Choroid plexus epithelial cell (primary cell): ENCODE data around the gene C5.
"Not testable (repeated sequence)": the region's sequence is repeated elsewhere in the genome, so short reads cannot be mapped to it uniquely, and the experiment has no call there.

ENCODE experiments used
- DNase-seq: peaks from one replicate; pipeline ENCODE4 v3.0.0-alpha.2; 2010; ENCODE audit warnings: low read depth
- H3K4me3 ChIP-seq: 2 replicates; pipeline ENCODE4 v1.5.1; 2011; ENCODE audit warnings: low read depth, mild to moderate bottlenecking, control low read depth, low read length, moderate library complexity
- TF ChIP-seq, protein P1 (sequence below): conservative IDR thresholded peaks from 2 replicates; pipeline ENCODE4 v1.5.1; 2011; ENCODE audit warnings: low read depth, mild to moderate bottlenecking, control low read depth, inconsistent platforms, low read length, moderate library complexity

The C5 gene

DNA sequence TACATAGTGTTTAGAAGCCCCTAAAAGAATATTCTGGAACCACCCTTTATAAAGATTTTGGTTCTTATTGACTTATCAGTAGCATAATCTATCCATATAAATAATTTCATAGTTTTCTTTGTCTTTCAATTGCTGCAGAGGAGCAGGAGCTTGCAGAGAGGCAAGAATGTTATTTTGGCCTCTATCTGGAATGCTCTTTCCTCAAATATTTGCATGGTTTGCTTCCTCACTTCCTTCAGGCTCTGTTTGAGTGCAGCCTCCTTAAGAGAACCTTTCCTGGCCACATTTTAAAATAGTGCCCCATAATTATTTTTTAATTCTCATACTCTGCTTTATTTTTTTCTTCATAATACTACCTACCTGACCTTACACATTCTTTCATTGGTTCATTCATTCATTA, 1.5 kb downstream of the C5 start:
- TF ChIP-seq, protein P1, sequence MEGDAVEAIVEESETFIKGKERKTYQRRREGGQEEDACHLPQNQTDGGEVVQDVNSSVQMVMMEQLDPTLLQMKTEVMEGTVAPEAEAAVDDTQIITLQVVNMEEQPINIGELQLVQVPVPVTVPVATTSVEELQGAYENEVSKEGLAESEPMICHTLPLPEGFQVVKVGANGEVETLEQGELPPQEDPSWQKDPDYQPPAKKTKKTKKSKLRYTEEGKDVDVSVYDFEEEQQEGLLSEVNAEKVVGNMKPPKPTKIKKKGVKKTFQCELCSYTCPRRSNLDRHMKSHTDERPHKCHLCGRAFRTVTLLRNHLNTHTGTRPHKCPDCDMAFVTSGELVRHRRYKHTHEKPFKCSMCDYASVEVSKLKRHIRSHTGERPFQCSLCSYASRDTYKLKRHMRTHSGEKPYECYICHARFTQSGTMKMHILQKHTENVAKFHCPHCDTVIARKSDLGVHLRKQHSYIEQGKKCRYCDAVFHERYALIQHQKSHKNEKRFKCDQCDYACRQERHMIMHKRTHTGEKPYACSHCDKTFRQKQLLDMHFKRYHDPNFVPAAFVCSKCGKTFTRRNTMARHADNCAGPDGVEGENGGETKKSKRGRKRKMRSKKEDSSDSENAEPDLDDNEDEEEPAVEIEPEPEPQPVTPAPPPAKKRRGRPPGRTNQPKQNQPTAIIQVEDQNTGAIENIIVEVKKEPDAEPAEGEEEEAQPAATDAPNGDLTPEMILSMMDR, result no peak
- peak; percentile 62 for DNase-seq
- H3K4me3 ChIP-seq, result no peak overlapping the region

DNA sequence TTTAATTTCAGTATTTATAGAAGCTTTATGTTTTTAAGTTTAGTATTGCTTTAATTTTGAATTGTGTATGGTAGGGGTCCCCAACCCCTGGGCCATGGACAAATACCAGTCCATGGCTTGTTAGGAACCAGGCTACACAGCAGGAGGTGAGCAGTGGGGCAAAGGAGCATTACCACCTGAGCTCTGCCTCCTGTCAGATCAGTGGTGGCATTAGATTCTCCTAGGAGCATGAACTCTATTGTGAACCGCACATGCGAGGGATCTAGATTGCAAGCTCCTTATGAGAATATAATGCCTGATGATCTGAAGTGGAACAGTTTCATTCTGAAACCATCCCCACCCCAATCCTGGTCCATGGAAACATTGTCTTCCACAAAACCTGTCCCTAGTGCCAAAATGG, 1.9 kb downstream of the C5 start:
- TF ChIP-seq, protein P1, result no peak
- no peak for DNase-seq
- H3K4me3 ChIP-seq, result no peak overlapping the region

DNA sequence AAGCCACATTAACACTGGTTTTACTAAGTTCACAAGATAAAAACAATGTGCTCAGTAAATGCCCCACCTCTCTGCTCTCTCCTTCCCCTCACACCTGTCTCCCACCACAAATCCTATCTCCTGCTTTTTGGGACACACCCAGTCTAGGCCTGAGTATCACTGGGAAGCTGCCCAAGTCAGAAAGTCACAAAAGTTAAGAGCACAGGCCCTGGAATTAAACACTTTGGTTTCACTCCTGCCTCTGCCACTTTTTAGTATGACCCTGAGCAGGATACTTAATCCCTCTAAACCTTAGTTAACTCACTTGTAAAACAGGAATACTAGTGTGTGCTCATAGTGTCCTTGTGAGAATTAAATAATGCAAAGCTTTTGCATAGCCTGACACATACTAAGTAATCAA, 11.3 kb downstream of the C5 start:
- TF ChIP-seq, protein P1, result no peak
- no peak for DNase-seq
- no peak overlapping the region for H3K4me3 ChIP-seq

DNA sequence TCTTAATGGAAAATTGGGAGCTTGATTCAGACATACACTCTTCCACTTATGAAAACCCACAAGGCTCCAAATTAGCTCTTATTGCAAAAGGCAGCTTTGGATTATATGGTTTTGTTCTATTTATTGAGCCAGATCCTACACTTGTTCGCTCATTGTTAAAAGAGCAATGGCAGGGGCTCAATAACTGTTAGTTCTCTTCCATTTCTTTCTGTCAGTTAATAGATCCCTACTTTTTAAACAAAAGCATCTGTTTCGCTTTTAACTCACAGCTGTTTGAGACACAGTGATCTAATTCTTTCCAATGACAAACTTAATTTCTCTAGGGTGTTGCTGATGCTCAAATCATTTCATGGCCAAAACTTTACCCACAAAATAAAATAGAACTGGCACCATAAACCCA, 11.7 kb downstream of the C5 start:
- no peak for DNase-seq
- H3K4me3 ChIP-seq, result no peak overlapping the region
- TF ChIP-seq, protein P1, result no peak

DNA sequence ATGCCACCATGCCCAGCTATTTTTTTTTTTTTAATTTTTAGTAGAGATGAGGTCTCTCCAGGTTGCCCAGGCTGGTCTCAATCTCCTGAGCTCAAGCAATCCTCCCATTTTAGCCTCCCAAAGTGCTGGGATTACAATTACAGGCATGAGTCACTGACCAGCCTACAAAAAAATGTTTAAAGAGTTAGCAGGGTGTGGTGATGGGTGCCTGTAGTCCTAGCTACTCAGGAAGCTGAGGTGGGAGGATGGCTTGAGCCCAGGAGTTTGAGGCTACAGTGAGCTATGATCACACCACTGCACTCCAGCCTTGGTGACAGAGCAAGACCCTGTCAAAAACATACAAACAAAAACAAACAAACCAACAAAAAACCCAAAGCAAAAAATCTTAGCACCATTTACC, 14.4 kb downstream of the C5 start:
- H3K4me3 ChIP-seq, DNase-seq: not testable (repeated sequence)

DNA sequence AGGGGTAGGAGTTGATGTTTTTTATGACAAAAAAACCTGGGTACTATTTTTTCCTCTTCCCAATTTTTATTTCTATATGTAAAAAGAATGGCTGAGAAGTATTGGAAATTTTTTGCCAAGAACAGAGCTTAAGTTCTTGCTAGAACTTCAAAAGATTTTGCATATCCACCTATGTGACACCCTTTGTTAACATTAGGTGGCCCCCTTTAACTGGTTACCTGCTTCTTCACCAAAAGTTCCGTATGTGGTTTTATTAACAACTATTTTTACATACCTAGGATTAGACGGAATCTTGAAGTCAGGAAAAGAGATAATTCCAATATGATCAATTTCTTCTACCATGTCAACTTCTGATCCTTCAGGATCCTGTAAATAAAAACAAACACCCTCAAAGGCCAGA, 15.5 kb downstream of the C5 start:
- H3K4me3 ChIP-seq, result no peak overlapping the region
- TF ChIP-seq, protein P1, result no peak
- DNase-seq, result no peak

DNA sequence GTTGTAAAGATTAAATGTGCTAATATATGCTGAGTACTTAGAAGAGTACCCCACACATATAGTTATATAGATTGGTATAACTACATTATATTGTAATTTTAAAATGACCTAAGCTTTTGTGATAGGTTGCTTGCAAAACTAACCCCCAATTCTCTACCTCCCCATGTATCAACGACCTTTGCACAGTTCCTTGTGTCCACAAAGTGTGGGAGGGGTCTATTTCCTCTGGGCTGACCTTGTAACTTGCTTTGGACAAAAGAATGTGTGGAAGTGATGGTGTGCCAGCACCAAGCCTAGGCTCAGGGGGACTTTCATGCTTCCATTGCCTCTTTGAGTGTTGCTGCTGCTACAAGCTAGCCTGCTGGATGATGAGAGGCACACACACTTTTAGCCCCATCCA, 20.6 kb downstream of the C5 start:
- TF ChIP-seq, protein P1, result no peak
- DNase-seq, result no peak
- H3K4me3 ChIP-seq, result no peak overlapping the region

DNA sequence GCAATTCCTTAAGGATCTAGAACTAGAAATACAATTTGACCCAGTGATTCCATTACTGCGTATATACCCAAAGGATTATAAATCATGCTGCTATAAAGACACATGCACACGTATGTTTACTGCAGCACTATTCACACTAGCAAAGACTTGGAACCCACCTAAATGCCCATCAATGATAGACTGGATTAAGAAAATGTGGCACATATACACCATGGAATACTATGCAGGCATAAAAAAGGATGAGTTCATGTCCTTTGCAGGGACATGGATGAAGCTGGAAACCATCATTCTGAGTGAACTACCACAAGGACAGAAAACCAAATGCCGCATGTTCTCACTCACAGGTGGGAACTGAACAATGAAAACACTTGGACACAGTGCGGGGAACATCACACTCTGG, 21.8 kb downstream of the C5 start:
- not testable (repeated sequence) for H3K4me3 ChIP-seq, DNase-seq
